OCI-LY3 (cell line): ENCODE measurements around the gene GNA12.

Experiments
- H2AFZ ChIP-seq: fragments of 200-600, 300-600 bp; shearing (Covaris generic); 2 replicates; pipeline ENCODE4 v1.6.0; 2014; ENCODE audit warnings: antibody characterized with exemption, low read depth, low read length
- H3K27ac ChIP-seq: fragments of 200-600, 300-600 bp; sonication (generic); 2 replicates; pipeline ENCODE4 v1.5.1; 2014; ENCODE audit warnings: mild to moderate bottlenecking, low read length, moderate library complexity, mixed read lengths
- H3K27me3 ChIP-seq: fragments of 200-600, 300-600 bp; sonication (generic); 2 replicates; pipeline ENCODE4 v1.6.1; 2014; ENCODE audit warnings: low read depth, low read length, mixed read lengths
- H3K36me3 ChIP-seq: fragments of 200-600, 300-600 bp; sonication (generic); replicated peaks from 2 replicates; pipeline ENCODE3; 2014; ENCODE audit warnings: low read depth, low read length, mixed read lengths
- H3K4me1 ChIP-seq: fragments of 300-600, 200-600 bp; sonication (generic); 2 replicates; pipeline ENCODE4 v1.6.1; 2014; ENCODE audit warnings: low read length, mixed read lengths
- H3K4me2 ChIP-seq: fragments of 200-600, 300-600 bp; sonication (generic); 2 replicates; pipeline ENCODE4 v1.6.1; 2014; ENCODE audit warnings: low read length, mixed read lengths
- H3K4me3 ChIP-seq: fragments of 300-600, 200-600 bp; sonication (generic); 2 replicates; pipeline ENCODE4 v1.5.1; 2014; ENCODE audit warnings: antibody characterized with exemption, mild to moderate bottlenecking, low read length, moderate library complexity
- H3K79me2 ChIP-seq: fragments of 300-600, 200-600 bp; shearing (Covaris generic); 2 replicates; pipeline ENCODE4 v1.6.1; 2014; ENCODE audit warnings: mild to moderate bottlenecking, low read length, mixed read lengths
- H3K9ac ChIP-seq: fragments of 300-600, 200-600 bp; shearing (Covaris generic); 2 replicates; pipeline ENCODE4 v1.6.0; 2014; ENCODE audit warnings: mild to moderate bottlenecking, low read length, moderate library complexity
- H3K9me3 ChIP-seq: fragments of 200-600, 300-600 bp; shearing (Covaris generic); 2 replicates; pipeline ENCODE4 v1.6.1; 2014; ENCODE audit warnings: low read length, mixed read lengths; ENCODE audit not compliant: insufficient read depth
- H4K20me1 ChIP-seq: fragments of 200-600, 300-600 bp; sonication (generic); 2 replicates; pipeline ENCODE4 v1.6.1; 2016; ENCODE audit warnings: low read length, mixed read lengths; ENCODE audit not compliant: insufficient read depth
- EZH2phosphoT487 ChIP-seq: fragments of 200-600 bp; shearing (Covaris generic); IDR thresholded peaks from 2 replicates; pipeline ENCODE4 v1.6.1; 2018; ENCODE audit warnings: antibody characterized with exemption, mixed run types, low read depth
- TF ChIP-seq, protein P1 (sequence below): fragments of 200-600, 300-600 bp; sonication (generic); IDR thresholded peaks from 2 replicates; pipeline ENCODE4 v1.5.1; 2014; ENCODE audit warnings: antibody characterized with exemption, low read length, low read depth

GNA12 gene

DNA sequence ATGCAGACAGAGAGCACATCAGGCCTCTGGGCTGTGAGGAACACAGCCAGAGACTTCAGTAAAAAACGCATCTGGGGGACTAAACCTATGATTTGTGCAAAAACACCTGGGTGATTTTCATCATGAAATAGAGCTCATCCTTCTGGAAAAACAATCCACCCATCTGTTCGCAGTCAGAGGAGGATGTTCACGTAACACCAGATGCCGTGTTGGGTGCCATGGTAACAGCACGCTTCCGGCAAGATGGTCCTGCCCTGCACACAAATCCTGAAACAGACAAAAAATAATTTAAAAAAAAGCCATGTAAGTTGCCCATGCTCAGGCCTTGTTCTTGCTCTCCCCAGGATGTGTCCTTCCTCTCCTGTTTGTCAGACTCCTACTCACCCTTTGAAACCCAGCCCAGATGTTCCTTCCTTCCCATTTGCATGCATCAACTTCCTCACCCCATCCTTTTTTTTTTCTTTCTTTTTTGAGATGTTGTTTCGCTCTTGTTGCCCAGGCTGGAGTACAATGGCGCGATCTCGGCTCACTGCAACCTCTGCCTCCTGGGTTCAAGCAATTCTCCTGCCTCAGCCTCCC is 28.3 kb upstream of the GNA12 start:
- H3K9ac ChIP-seq, result no peak overlapping the region
- H4K20me1 ChIP-seq, result no peaks in the 10 kb centered on the region
- H3K9me3 ChIP-seq, result no peaks in the 10 kb centered on the region
- no peak overlapping the region for H2AFZ ChIP-seq
- TF ChIP-seq, protein P1, sequence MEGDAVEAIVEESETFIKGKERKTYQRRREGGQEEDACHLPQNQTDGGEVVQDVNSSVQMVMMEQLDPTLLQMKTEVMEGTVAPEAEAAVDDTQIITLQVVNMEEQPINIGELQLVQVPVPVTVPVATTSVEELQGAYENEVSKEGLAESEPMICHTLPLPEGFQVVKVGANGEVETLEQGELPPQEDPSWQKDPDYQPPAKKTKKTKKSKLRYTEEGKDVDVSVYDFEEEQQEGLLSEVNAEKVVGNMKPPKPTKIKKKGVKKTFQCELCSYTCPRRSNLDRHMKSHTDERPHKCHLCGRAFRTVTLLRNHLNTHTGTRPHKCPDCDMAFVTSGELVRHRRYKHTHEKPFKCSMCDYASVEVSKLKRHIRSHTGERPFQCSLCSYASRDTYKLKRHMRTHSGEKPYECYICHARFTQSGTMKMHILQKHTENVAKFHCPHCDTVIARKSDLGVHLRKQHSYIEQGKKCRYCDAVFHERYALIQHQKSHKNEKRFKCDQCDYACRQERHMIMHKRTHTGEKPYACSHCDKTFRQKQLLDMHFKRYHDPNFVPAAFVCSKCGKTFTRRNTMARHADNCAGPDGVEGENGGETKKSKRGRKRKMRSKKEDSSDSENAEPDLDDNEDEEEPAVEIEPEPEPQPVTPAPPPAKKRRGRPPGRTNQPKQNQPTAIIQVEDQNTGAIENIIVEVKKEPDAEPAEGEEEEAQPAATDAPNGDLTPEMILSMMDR, result no peak
- TF ChIP-seq EZH2phosphoT487, result no peak
- no peaks in the 10 kb centered on the region for H3K36me3 ChIP-seq
- H3K4me3 ChIP-seq, result no peak overlapping the region
- no peak overlapping the region for H3K4me2 ChIP-seq
- H3K79me2 ChIP-seq, result no peaks in the 10 kb centered on the region
- no peaks in the 10 kb centered on the region for H3K27me3 ChIP-seq
- H3K27ac ChIP-seq, result no peak overlapping the region
- H3K4me1 ChIP-seq, result peaks cover 8% of the 10 kb centered on the region

DNA sequence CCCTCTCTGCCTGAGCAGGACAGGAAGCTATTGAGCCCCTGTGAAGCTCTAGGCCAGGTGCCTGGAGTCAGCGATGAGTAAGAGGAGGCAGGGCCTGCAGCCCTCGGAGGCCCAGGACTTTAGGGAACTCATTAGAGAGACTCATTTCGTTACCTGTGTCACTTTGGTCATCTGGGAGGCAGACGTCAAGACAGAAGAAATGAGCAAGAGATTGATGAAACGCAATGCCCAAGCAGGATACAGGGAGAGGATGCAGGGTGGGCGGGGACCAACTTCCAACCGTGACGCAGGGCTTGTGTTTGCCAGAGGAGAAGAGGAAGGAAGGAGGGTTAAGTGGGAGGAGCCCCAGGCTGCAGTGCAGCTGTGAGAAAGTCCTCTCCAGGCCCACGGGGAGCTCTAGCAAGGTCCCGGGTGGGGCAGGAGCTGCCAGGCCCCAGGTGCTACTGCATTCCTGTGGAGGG is 26.4 kb upstream of the GNA12 start:
- TF ChIP-seq, protein P1, result no peak
- TF ChIP-seq EZH2phosphoT487, result no peak
- no peak overlapping the region for H3K9ac ChIP-seq
- no peaks in the 10 kb centered on the region for H3K36me3 ChIP-seq
- H3K27ac ChIP-seq, result no peak overlapping the region
- H2AFZ ChIP-seq, result peak overlapping the region; percentile 65; the same call in 1 of the 2 replicates
- peaks cover 8% of the 10 kb centered on the region for H3K4me1 ChIP-seq
- no peaks in the 10 kb centered on the region for H3K27me3 ChIP-seq
- no peaks in the 10 kb centered on the region for H3K79me2 ChIP-seq
- peak overlapping the region; percentile 59 for H3K4me3 ChIP-seq
- H3K4me2 ChIP-seq, result peak overlapping the region; percentile 61
- H3K9me3 ChIP-seq, result no peaks in the 10 kb centered on the region
- H4K20me1 ChIP-seq, result no peaks in the 10 kb centered on the region

DNA sequence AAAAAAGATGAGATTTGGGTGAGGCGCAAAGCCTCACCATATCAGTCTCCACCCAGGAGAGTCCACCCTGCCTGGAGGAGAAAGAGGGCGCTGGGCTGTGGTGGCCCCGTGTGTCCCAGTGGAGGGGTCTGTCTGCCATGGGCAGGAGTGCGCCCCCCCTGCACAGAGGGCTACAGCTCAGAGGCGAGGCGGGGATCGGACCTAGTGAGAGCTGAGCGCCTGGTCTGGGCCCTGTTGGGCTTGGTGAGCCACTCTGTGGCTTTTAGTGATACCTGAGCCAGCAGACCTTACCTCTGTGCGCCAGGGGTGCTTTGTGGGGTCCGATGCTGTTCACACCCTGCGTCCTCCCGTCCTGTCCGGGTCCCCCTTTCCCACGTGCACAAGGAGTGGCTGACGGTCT is 25.9 kb upstream of the GNA12 start:
- Histone ChIP-seq H3K4me3 (0 out of 2 replicates have a peak overlapping the region, but pooled peaks have one; percentile 59), H2AFZ (no peak overlapping the region), H3K27me3 (no peaks in the 10 kb centered on the region), H3K79me2 (no peaks in the 10 kb centered on the region), H3K4me1 (peaks cover 10% of the 10 kb centered on the region), H3K36me3 (no peaks in the 10 kb centered on the region), H4K20me1 (no peaks in the 10 kb centered on the region), H3K4me2 (peak overlapping the region; percentile 61), H3K9me3 (no peaks in the 10 kb centered on the region), H3K27ac (no peak overlapping the region), H3K9ac (no peak overlapping the region)
- TF ChIP-seq EZH2phosphoT487, result no peak
- TF ChIP-seq, protein P1, result no peak

DNA sequence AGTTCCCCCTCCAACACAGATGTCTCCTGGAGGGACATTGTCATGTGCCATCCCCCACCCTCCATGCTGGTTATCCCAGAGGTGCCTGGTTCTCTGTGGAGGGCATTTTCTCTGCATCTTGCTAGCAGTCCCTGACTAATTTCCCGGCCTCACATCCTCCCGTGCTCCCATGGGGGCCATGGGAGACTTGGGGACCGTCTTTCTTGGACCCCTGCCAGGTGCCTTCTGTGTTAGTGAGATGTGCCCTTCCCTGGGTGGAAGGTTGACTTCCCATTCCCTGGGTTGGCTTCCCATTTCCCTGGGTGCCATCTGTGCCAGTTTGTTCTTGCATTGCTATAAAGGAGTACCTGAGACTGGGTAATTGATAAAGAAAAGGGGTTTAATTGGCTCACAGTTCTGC is 22.5 kb upstream of the GNA12 start:
- TF ChIP-seq EZH2phosphoT487, result no peak
- TF ChIP-seq, protein P1, result no peak
- Histone ChIP-seq H3K9ac (no peak overlapping the region), H3K79me2 (no peaks in the 10 kb centered on the region), H3K36me3 (no peaks in the 10 kb centered on the region), H4K20me1 (no peaks in the 10 kb centered on the region), H3K4me2 (no peak overlapping the region), H3K9me3 (no peaks in the 10 kb centered on the region), H3K27me3 (no peaks in the 10 kb centered on the region), H3K4me3 (no peak overlapping the region), H2AFZ (no peak overlapping the region), H3K27ac (no peak overlapping the region), H3K4me1 (peaks cover 30% of the 10 kb centered on the region)
